Gastrocnemius medialis (tissue), 4 donors: ENCODE measurements around the gene TAF5L.

Experiments
- CTCF ChIP-seq, 5 experiments: fragments of 450-650 bp in 3 of 5; fragments of 200-600 bp in 2 of 5; sonication (generic) in 2 of 5; IDR thresholded peaks in 4 of 5; conservative IDR thresholded peaks in 1 of 5; 1 replicate in 4 of 5; 2 replicates in 1 of 5; pipeline ENCODE4 v1.5.1; 2016 to 2019; ENCODE audit warnings: antibody characterized with exemption in 5 of 5, mild to moderate bottlenecking in 3 of 5, moderate library complexity in 3 of 5
- POLR2A ChIP-seq, 2 donors: fragments of 450-650 bp; IDR thresholded peaks; one replicate each; pipeline ENCODE4 v1.6.1; 2017; ENCODE audit warnings: antibody characterized with exemption in 2 of 2, mild to moderate bottlenecking in 2 of 2, moderate library complexity in 2 of 2

- TF ChIP-seq CTCF (IDR thresholded peaks at IDR 0.05 in 4 of 5, conservative IDR thresholded peaks at IDR 0.05 in 1 of 5): no peak
- no peak for TF ChIP-seq POLR2A (IDR thresholded peaks at IDR 0.05)
These were observed 22.5 kb upstream of the TAF5L start for GRCh38 chr1:229648406-229648805.
